HG03432 (cell line): ENCODE measurements around the gene CYP24A1.

Experiments
- ATAC-seq: cut with Tn5 transposase; IDR thresholded peaks from one replicate; pipeline ENCODE4 v1.9.1; 2021; ENCODE audit warnings: mild to moderate bottlenecking, moderate library complexity; ENCODE audit not compliant: unreplicated experiment

The CYP24A1 gene

DNA sequence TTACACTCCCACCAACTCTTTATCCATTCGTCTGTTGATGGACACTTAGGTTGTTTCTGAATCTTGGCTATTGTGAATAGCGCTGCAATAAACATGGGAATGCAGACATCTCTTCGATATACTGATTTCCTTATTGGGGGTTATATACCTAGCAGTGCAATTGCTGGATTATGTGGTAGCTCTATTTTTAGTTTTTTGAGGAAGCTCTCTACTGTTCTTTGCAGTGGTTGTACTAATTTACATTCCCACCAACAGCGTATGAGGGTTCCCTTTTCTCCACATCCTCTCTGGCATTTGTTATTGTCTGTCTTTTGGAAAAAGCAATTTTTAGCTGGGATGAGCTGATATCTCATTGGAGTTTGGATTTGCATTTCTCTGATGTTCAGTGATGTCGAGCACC is 29.5 kb upstream of the CYP24A1 start:
- ATAC-seq, result no peak

DNA sequence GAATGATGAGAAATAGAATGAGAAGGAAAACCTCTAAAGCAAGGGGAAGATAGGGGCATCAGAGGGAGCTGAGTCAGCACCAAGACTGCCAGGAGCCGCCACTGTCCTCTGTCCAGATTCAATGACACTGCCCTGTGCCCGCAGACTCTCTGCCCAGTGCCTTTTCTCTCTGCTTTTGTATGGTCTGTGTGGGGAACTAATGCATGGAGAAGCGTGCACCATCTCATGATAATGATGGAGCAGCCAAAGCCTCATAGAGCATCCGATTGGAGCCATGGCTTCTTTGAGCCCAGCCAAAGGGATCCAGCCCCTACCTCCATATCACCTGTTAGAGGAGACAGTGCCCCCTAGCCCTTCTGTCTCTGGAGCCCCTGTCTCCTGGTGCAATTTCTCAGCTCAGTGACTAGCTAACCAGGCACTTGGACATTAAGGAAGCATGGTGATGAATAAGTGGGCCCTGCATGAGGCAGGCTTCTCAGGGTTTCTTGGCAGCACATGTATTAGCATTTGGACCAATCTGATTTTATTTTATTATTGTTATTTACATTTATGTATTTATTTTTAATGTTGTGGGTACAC is 27.6 kb upstream of the CYP24A1 start:
- no peak for ATAC-seq

DNA sequence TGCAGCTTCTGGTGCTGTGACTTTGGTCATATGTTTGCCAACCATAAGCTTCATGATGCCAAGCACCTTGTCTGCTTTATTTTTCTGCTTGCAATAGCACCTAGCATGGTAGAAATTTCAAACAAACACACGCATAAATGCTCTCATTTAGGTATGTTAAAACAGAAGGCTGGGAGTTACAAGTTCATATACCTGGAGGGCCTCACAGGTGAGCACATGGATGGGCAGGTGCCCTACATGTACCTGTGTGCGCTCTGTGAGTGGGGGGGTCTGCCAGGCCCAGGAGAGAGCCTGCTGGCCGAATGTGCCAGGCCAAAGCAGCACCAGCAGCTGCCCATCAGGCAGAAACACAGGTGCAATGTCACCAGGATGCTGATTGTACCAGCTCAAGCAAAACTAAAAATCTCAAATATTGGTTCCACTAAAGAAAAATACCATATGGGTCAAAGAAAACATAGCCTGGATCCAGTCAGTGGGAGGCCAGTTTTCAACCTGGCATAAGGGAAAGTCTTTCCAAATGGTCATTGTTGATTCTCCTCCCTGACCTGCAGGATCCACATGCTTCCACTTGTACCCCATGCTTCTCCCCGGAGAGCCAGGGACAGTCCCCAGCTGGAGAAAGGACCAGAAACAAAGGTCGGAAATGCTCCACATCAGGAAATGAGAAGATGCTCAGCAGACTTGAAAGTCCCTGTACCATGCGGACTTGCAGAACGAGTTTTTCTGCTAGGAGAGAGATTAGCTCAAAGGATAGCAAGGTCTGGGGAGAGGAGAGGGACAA is 26.9 kb upstream of the CYP24A1 start:
- no peak for ATAC-seq

DNA sequence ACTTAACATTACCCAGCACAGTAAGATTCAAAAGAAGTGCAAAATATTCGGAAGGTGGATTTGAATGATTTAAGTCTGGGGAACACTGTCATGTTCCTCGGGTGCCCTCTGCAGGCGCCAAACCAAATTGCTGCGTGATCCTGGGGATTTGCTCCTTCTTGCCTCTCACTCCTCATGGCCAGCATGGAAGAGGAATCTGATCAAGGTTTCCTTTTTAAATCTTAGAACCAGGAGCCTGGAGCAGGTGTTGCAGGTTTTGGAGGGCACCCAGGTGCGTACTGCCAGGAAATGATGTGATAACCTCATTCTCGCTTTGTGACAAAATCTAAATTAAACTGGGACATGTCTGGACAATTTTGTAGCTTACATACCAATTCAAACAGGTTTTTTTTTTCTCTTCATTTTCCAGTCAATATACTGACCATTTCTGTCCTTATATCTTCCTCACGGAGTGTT is 26.0 kb upstream of the CYP24A1 start:
- ATAC-seq, result peak; percentile 48

DNA sequence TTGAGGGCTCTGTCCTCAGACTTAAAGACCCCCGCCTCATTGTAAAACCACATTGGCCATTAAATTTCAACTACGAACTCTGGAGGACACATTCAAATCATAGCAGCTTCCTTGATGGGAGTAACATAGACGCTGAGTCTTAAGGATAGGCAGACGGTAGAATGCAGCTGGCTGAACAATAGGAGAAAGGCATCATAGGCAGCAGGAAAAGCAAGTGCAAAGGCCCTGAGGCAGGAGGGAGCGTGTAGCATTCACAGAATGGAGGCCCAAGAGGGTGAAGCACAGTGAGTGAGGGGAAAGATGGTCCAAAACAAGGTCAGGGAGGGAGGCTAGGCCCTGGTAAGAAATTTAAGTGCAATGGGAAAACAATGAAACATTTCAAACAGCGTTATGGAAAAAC is 25.5 kb upstream of the CYP24A1 start:
- ATAC-seq, result no peak

DNA sequence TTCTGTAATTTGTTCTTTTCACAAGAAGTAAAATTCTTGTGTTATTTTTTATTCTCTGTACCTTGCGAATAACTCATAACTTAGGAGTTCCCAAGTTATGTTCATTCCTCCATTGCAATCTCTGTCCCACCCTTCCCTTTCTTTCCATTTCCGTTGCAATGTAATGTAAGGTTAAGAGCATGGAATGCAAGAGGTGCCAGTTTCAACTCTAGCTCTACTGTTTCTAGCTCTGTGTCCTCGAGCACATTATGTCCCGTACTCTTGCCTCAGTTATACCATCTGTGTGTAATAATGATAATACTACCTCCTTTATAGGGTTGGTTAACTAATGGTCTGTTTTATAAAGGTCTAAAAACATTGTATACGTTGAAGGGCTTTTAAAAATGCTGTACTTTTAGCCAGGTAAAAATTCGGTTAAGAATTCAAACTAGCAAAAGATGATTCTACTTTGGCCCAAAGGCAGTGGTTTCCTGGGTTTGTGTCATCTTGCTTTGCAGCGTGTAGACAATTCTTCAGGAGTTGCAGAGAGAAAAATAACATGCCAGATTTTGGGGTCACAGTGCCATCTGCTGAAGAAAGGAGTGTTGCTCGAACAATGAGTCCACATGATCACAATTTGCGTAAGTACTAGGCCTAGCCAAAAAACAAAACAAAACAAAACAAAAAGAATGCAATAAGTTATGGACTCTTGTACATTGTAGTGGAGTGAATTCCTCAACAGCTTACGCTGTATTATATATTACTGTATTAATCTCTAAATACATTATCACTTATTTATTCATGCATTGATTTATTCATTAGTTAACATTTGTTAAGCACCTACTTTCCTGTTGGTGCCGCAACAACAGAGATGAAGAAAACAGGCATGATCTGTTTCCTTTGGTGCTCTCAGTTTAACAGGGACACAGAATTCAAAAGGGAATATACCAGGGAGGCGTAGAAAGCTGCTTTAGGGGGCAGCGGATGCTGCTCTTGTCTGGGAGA is 24.1 kb upstream of the CYP24A1 start:
- ATAC-seq, result no peak

DNA sequence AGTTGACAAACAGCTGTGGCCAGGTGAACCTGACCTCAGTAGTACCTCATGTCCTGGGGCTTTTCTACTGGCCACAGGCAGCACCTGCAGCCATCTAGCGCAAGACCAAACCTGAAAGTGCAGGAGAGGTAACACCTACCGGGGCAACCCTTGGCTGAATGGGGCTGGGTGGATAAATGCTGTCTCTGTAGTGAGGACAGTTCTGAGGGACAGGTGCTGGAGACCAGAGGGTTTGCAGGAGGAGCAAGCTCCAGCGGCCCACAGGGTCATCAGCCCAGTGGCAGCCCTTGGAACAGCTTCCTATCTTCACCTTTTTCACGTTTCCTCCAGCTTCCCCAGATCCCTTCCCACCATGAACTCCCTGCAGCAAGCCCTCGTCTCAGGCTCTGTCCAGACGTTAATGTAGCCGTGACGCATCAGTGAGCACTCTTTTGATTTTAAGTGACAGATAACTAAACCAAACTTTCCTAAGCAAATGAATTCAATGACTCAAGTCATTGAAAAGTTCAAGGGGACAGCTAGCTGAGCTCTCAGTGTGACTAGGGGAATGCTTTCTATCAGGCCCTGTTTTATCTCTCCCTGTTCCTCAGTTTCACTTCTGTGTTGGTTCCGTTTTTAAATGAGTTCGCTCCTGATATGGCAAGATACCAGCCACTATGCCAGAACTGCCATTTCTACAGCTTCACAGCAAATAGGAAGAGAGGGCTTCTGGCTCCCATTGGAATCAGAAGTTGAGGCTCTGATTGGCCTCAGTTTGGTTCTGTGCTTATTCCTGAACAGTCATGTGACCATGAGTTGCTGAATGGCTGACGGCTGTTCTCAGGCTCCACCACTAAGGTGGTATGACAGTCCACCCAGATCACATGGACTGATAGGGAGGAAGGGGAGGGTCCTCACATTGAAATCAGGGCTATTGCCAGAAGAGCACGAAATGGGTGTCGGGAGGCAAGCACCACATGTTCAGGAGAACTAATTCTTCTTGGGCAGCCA is 22.0 kb upstream of the CYP24A1 start:
- ATAC-seq, result peak; percentile 66

DNA sequence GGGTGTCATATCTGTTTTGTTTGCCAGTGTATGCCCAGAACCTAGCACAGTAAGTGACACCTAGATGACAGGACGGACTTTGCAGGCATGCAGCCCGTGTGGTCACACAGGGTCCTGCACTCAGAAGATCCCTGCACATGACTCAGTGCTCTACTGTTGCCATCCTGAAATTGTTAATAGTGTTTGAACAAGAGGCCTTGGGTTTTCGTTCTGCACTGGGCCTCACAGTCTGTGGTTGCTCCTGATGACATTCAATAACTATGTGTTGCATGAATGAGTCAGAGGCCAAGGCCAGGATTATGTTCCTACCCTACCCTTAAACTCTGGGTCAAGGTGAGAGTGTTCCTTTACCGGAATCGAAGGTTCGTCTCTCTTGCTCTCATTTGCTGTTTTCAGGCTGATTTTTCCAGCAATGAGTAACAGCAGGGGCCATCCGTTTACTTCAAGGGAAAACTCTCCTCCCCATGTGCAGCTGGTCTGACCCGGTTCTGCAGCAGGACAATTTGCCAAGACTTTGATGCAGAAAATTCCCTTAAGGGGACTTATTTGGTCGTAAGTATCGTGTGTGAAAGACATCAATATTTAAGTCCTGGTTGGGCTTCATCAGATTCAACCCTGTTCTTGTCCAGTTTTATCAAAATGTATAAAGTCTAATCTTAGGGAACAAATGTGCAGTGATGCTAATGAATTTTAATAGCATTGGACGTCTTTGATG is 21.1 kb upstream of the CYP24A1 start:
- no peak for ATAC-seq

DNA sequence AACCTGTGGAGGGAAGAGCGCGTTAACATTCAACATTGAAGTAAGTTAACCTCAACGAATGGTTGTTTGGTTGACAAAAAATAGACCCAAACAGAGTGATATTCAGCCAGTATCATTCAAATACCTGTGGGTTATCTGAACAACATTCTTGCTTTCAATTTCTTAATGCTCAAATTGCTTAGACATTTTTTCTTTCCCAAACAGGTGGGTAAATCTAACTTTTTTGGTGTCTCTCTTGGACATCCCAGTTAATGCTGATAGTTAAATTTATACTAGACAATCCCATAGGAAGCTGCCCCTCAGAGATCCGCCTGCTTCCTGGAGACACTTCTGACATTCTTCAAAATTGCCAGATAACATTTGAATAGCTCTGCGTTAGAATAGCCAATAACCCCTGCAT is 20.0 kb upstream of the CYP24A1 start:
- ATAC-seq, result no peak

DNA sequence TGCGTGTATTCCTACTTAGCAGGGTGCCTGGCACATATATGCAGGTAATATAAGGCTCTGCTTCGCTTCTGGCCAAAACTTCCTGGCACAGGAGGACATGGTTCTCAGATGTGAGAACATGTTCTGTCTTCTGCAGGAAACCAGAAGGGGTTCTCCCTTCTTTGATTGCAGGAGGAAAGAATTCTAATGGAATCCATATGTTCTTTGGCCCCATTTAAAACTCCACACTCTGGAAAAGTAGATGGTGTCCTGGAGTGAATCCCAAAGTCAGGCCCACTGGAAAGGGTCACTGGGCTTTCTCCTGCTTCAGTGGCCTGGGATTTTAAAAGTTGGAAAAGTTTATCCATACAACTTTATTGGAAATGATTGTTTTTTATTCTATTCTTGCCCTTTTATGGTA is 16.4 kb upstream of the CYP24A1 start:
- ATAC-seq, result no peak

DNA sequence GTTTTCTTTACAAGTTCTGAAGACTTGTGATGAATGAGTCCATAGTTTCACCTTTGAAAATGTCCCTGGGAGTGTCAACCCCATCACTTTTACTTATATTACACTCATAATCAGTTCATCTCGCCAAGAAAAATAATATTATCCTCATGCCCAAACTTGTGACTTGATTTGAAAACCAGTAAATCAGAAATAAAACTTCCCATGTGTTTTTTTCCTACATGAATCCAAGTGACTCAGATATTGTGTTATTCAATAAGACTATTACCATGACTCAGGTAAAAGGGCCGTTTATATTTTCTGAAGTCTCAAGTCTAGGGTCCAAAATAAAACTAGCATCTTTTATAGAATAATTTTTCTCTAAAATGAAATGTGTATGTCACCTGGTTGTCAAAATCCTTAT is 15.8 kb upstream of the CYP24A1 start:
- no peak for ATAC-seq

DNA sequence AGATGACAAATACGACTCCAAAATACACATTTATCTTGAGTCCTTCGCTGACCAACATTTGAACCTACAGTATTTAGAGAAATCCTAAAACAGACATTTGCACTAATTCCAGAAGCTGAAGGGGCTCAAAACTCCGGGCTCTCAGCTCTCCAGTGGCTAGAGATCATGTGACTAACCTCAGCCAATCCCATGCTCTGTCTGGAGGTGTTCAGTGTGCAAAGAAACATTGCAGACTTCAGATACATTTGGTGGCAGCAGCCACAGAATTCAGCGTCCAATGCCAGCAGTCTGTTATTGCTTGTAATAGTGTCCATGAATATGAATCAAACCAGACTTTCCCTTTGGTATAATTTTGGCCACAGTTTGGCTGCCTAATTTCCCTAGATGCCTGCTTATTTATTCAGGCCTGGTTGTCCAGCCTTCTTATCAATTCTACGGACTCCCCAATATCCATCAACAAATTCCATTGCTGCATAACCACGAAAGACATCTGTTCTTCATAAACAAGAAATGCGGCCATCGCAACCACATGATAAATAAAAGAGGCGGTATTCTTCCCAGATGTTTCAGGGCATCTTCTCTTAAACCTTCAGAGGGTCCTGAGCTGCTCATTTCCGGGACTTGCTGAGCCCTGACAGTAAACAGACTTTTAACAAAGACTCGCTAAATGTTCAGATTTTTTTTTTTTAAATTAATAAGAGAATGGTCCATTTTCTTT is 14.5 kb upstream of the CYP24A1 start:
- ATAC-seq, result no peak

DNA sequence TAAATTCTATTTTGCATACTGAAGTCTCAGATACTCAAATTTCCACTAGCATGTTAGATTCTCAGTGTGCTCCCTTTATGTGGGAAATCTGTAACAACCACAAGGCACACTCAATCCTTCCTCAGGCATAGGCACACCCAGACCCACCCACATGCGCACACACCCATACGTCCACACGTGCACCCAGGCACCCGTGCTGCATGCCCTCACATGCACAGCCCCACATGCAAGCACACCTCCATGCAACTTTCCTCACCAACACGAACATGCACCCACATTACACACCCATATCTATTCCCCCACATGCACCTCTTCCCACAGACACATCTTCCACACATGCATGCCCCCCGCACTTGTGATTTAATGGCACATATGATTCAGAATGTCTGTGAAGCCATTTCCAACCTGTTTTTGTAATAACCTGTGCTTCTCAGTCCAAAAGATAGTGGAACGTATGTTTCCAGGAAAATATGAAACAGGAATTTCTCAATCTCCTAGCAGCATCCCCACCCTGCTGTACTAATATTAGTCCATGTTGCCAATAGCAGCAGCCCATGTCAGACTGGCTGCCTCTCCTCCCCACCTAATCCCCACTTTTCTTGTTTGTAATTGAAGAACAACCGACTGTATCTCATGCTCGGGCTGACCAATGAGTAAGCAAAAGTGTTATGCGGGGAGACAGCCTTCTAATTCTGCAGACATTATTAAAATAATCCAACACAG is 11.3 kb upstream of the CYP24A1 start:
- no peak for ATAC-seq

DNA sequence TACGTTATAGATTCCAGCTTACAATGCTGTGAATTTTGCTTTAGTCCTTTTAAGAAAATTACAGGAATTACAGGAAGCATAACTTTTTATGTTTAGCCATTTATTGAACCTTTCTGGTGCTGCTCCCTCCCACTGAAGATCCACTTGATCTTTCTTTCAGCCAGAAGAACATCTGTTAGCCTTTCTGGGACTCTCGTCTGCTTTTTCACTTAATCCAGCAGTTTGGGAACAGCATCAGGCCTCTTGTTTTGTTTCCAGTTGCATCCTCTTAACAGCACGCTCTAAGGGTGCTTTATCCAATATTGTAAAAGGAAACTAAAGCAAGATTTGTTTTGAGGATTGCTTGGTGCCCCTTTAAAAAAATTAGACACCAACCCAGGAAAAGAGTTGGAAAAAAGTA is 10.3 kb upstream of the CYP24A1 start:
- ATAC-seq, result no peak

DNA sequence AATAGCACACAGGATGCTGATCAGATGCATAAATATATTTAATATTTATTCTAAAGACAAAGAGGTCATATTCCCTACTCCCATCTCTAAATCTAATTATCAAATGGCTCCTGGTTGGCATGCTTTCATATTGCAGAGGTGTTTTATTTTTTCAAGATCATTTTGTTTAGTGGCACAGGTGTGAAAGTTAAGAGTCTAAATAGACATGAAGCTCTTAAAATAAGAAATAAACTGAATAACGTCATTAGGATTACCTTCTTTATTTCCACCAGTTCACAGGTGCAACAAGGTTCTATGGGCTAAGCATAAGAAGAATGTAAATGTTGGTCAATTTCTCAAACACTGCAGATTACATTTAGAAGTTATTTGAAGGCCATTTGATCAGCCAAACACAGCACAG is 7.1 kb upstream of the CYP24A1 start:
- no peak for ATAC-seq

DNA sequence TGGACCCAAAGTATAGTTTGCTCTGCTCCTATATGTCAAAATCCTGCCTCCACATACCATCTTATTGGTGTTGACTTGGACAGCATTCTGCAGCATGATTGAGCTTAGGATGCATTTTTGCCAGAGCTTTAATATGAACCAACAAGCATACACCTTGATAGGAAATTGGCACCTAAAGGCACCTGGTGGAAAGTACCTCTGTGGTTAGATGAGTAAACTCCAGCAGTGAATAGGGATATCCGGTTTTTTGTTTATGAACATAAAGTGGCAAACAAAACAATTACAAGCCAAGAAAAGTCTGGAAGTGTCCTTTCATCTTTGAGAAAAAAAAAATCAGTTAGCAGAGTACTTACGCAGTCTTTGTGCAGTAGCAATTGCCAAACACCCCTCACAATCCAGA is 6.2 kb upstream of the CYP24A1 start:
- no peak for ATAC-seq

DNA sequence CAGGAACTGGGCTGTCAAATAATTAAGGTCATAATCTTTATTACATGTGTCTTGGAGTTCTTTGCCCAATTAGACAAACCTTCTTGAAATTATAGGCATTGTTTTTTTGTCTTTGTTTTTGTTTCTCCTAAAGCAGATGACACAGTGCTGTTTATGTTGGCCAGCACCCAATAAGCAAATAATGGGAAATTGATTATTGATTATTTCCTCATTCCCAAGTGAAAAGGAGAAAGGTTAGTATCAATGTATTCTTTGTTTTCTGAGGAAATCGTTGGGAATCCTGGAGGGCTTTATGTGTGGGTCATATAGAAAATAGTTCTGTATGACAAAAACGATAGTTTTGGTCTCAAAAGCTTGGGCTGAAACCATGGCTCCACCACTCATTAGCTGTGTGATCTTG is 4.5 kb upstream of the CYP24A1 start:
- ATAC-seq, result no peak

DNA sequence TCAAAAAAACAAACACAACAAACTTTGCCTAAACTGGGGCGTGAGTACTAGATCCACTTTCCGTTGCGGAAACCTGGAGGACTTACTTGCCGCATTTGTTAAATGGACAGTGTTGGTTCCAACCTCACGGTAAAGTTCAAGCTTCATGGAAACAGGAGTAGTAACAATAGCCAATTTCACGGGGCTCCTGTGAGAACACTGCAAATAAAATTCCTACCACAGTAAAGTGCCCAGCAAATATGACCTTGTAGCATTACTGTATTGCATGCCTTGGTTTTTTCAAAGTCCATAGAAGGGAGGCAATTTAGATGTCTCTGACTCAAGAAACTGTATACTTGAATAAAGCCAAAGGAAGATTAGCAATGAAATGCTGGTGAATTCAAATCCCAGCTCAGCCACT is 3.6 kb upstream of the CYP24A1 start:
- no peak for ATAC-seq
